Measurements from ENCODE around the gene CGB5. TPM values are rescaled to one million over a fixed set of nuclear protein-coding genes. Genes with fewer than 3 reads are reported as not detected.
A peak's percentile ranks its signal among the peaks of the same experiment; 100 is the strongest.

CGB5 gene
- polyA plus RNA-seq, 2 of the 4 experiments (the other 2 are of a cell fraction), result 0.23 to 0.53 TPM

- Histone ChIP-seq H3K27ac (no peak overlapping the region), H3K4me2 (no peak overlapping the region), H3K4me1 (peaks cover 9% of the 10 kb centered on the region; the same call in 2 of the 3 replicates), H3K4me3 (no peak overlapping the region), H3K9me3 (no peaks in the 10 kb centered on the region)
- FAIRE-seq (no peak), ATAC-seq (peak; percentile 84 to 89), DNase-seq (ENCODE audit: low read depth in 1 of 2, low spot score in 1 of 2) (peak; percentile 81 to 85)
- TF ChIP-seq KDM5A (IDR thresholded peaks at IDR 0.05) (no peak), NR3C1 (IDR thresholded peaks at IDR 0.05) (no peak), CTCF (IDR thresholded peaks at IDR 0.05) (peak; percentile 82), SMC3 (IDR thresholded peaks at IDR 0.05) (peak; percentile 67), RAD21 (conservative IDR thresholded peaks at IDR 0.05 in 1 of 2, IDR thresholded peaks at IDR 0.05 in 1 of 2) (peak; percentile 69)
- CTCF ChIA-PET, result interaction anchor here (0.6 to 21.8 kb wide), 50 partner anchors 4 to 394 kb away, joined by 3 to 408 read pairs (median 4); partner anchors contain the start of genes CGB2, CGB7, GYS1 and KCNA7
- POLR2A ChIA-PET, result interaction anchor here (0.6 to 1.4 kb wide), 4 partner anchors 20 to 212 kb away, joined by 3 to 4 read pairs (median 4); partner anchors contain the start of gene PPP1R15A
- 54% methylated on average over 16 of the region's 16 CpGs for WGBS (ENCODE audit: missing lambda C conversion rate)
Observed at GRCh38 chr19:48999481-49000325, 43.9 kb upstream of the CGB5 start.

GRCh38 chr19:49004133-49004532, 39.5 kb upstream of the CGB5 start:
- no peak overlapping the region for H3K27ac ChIP-seq
- H3K4me3 ChIP-seq, result no peak overlapping the region
- FAIRE-seq (no peak), ATAC-seq (no peak), DNase-seq (ENCODE audit: low read depth in 1 of 2, low spot score in 1 of 2) (no peak)
- ChIA-PET CTCF (interaction anchor here (0.6 to 21.8 kb wide), 6 partner anchors 8 to 204 kb away, joined by 3 to 408 read pairs (median 5); partner anchors contain the start of genes GYS1 and RUVBL2), POLR2A (interaction anchor here (0.6 kb wide), 3 partner anchors 10 to 1747 kb away, joined by 4 to 5 read pairs (median 4); partner anchors contain the start of genes LIN7B and RUVBL2)
- no peak for TF ChIP-seq TFCP2L1 (CRISPR knock-in tag; IDR thresholded peaks at IDR 0.05)
- TF ChIP-seq ZSCAN20 (CRISPR knock-in tag; IDR thresholded peaks at IDR 0.05), result no peak
- TF ChIP-seq PBX3 (IDR thresholded peaks at IDR 0.05), result no peak
- no peak for TF ChIP-seq POLR2AphosphoS2 (conservative IDR thresholded peaks at IDR 0.05; ENCODE audit: low read length)
- TF ChIP-seq KDM1A (IDR thresholded peaks at IDR 0.05; ENCODE audit: low read depth), result no peak
- no peak for TF ChIP-seq JUN (IDR thresholded peaks at IDR 0.05)
- no peak for TF ChIP-seq CHD2 (IDR thresholded peaks at IDR 0.05; ENCODE audit: low read length, partially characterized antibody)
- TF ChIP-seq USF2 (IDR thresholded peaks at IDR 0.05), result no peak
- H3K4me1 ChIP-seq, result no peaks in the 10 kb centered on the region
- H3K9me3 ChIP-seq, result no peaks in the 10 kb centered on the region
- WGBS (ENCODE audit: missing lambda C conversion rate), result 97% methylated on average over 15 of the region's 15 CpGs
- no peak overlapping the region for H3K4me2 ChIP-seq

- Histone ChIP-seq H3K4me1 (no peaks in the 10 kb centered on the region), H3K27ac (no peak overlapping the region), H3K4me2 (no peak overlapping the region), H3K4me3 (no peak overlapping the region), H3K9me3 (no peaks in the 10 kb centered on the region)
- no peak for ATAC-seq
- WGBS (ENCODE audit: missing lambda C conversion rate), result 97% methylated on average over 7 of the region's 7 CpGs
- ChIA-PET CTCF (interaction anchor here (0.7 to 21.8 kb wide), 12 partner anchors 8 to 203 kb away, joined by 3 to 408 read pairs (median 4); partner anchors contain the start of genes GYS1, LHB and RUVBL2), POLR2A (no interaction called here)
- FAIRE-seq, result no peak
- TF ChIP-seq ZC3H11A (IDR thresholded peaks at IDR 0.05) (no peak), ATOH8 (CRISPR knock-in tag; IDR thresholded peaks at IDR 0.05; ENCODE audit: low read depth) (no peak), HOXA7 (CRISPR knock-in tag; IDR thresholded peaks at IDR 0.05) (no peak)
- no peak for DNase-seq (ENCODE audit: low read depth in 1 of 2, low spot score in 1 of 2)
Observed at GRCh38 chr19:49004964-49005614, 38.6 kb upstream of the CGB5 start.

Data from A549 (cell line).